NCI-H2196 treated with DMSO at 0.1 percent for 48 hours (cell line): Measurements from ENCODE around the gene RBM20.

Source experiments
- DNase-seq: peaks from one replicate; lab custom pipeline; 2025; ENCODE audit not compliant: unreplicated experiment; lab: John Stamatoyannopoulos, UW

The RBM20 gene

GRCh38 chr10:110671788-110672579 lies 27.8 kb downstream of the RBM20 start:
- no peak for DNase-seq

GRCh38 chr10:110672580-110672919 lies 28.4 kb downstream of the RBM20 start:
- DNase-seq: no peak

GRCh38 chr10:110676016-110676415 lies 31.9 kb downstream of the RBM20 start:
- no peak for DNase-seq

DNA sequence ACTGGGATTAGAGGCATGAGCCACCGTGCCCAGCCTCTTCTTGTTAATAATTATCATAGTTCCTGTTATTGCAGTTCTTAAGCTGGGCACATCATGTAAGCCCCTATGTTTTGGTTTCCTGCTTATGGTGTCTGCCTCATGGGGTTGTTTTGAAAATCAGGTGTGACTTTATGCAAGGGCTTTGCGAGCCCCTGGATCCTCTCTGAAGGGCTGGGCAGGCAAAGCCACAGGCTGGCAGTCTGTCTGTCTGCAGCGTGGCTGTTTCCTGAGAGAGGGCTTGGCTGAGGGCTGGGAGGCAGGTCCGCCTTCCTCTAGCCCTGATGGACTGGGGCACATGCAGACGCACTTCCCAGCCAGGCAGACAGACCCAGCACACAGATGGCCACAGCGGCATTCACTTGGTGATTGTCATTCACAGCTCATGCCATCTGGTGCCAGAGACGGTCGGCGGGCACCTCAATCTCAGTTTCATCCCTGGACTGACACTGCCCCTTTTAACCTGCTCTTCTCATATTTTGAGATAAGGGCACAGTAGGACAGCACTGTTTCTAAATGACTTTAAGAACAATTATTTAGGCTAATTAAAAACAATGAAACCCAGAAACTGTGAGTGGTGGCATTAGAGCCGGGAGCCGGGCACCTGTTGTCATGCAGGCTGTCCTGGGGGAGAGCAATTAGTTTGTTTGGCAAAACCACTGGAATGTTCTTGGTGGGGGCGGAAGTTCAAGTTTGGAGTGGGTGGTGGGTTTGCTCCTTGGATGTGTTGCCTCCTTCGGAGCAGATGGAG lies 35.5 kb downstream of the RBM20 start:
- no peak for DNase-seq

DNA sequence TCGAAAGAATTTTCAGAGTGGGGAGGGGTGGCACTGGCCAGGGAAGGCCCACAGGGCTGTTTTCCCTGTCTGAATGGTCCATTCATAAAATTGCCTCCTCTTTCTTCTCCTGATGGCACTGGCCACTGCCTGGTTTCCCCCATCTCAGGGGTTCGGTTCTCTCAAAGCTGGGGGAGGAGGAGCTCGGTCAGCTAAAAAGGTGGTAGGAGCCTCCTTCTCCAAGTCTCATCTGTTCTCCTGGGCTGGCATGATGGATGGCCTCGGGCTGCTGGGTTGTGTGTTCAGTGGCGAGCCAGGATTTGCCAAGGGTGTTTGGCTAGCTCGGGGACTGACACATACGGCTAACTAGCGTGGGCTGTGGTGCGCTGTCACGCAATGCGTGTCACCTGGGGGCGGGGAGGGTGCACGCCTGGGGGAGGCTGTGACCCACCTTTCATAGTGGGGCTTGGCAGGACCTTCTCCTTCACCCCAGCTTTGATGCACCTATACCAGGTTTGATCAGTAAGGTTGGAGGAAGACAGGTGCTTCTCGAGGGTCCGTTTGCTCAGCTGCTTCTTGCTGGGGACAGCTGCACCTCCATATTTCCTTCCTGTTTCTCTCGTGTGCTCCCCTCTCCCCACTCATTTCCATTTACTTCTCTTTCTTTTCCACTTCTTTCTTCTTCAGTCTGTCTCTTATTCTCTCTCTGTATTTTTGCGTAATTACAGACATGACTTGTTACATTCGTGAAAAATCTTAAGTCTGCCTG lies 36.3 kb downstream of the RBM20 start:
- DNase-seq: no peak

DNA sequence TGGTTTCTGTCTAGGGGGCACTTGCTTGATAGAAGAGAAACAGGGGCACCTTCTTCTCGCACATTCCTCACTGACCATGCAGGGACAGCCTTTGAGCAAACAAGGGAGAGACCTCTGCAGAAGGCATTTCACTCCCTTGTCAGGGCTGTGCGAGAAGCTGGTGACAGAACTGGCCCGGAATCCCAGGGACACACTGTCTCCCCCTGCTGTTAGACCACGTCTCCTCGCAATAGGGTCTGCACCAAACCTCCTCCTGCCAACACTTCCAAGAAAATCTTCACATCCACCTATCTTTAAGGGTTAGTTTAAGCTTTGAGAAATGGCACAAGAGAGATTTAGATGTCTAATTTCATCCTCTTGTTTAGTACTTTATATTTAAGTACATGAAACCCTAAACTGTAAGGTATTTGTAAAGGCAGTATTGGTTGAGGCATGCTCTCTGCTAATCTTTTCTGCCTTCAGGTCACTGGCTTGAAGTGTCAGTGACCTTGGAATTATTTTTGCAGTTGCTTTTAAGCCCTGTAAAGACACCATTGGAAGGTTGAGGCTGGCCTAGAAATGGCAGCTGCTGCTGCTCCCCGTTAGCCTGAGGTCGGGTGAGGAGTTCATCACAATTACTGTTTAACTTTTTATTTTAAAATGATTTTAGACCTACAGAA lies 37.0 kb downstream of the RBM20 start:
- no peak for DNase-seq

- no peak for DNase-seq
Measured at GRCh38 chr10:110682348-110682747, 38.2 kb downstream of the RBM20 start.

- no peak for DNase-seq
Measured at GRCh38 chr10:110684800-110685446, 40.8 kb downstream of the RBM20 start.

DNA sequence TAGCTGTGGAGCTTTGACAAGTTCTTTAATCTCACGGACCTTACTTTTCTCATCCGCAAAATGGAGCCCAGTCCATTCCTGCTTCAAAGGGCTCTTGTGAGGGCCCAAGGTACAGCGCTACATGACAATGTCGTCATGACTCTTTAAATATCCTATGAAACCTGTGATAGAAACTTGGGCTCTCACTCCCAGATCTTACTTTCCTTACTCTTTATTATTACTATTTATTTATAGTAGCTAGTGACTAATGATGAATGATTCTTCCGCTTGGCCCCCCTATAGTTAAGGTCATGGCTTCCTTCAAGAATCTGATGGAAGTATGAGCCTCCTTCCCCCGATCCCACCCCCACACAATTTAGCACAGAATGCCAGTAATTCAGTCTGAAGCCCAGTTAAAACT lies 41.9 kb downstream of the RBM20 start:
- no peak for DNase-seq

DNA sequence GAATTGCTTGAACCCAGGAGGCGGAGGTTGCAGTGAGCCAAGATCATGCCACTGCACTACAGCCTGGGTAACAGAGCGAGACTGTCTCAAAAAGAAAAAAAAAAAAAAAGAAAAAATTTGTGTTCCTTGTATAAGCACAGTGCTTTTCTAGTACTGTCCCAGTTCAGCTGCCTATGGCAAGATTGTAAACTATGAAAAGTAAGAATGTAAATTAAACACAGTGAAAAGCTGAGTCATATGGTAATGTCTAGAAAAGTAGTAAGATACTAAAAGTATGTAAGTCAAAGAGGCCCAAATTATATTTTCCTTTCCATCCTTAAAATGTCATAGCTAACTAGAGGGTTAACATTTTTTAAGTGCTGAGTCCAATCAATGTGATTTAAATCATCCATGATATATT lies 42.8 kb downstream of the RBM20 start:
- DNase-seq: no peak

DNA sequence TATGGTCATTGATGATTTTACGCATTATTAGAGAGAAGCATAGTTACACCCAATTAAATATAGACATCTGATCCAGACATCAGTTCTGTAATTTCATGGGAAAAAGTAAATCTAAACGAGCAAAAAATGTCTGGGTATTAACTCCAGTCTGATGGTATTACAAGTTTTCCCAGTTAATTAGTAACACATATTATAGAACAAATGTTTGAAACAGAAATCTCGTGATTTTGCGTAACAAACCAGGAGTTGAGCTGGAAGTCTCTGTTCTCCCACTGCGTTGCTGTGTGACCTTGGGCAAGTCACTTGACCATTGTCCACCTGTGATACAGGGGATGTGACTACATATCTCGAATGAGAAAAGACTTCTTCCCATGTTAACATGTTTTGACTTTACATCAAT lies 43.3 kb downstream of the RBM20 start:
- DNase-seq: no peak

DNA sequence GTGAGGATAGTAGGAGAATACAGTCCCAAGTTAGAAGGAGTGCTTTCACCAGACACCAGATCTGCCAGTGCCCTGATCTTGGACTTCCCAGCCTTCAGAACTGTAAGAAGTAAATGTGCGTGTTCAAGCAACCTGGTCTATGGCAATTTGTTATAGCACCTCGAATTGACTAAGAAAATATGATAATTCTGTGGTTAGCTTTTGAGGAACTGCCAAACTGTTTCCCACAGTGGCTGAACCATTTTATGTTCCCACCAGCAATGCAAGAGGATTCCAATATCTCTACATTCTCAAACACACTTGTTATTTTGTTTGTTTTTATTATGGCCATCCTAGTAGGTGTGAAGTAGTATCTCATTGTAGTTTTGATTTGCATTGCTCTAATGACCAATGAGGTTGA lies 47.0 kb downstream of the RBM20 start:
- DNase-seq: no peak

DNA sequence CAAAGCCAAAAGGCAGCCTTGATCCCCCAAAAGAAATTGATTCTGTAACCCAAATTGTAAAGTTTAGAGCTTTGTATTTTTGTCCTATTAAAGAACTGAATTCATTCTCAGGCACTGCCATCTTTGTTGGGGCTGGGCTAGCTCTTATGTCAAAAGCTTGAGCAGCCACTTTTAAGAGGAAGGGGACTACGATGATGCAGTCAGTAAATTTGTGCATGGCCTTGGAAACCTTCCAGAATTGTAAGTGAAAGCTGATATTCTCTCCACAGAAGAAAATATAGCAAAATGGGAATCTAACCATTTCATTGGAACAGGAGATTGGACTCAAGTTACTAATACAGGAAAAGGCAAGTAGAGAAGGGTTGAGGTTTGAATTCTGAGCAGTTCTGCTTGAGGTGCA lies 50.1 kb downstream of the RBM20 start:
- no peak for DNase-seq

- no peak for DNase-seq
Measured at GRCh38 chr10:110694820-110695538, 50.8 kb downstream of the RBM20 start.

DNA sequence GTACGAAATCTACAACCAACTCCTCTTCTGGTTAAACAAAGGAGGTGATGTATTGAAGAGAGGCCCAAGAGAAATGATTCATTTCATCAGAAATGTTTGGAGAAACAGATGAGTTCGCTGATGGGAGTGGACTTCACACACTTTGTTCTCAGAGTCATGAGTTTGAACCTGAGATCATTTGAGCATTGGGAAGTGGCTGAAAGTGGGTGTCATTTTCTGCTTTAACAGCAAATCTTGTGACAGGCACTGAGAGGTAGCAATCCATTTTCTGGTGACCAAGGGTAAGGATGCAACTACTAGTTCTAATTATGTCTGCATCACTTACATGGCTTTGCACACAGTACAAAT lies 51.4 kb downstream of the RBM20 start:
- DNase-seq: no peak

- no peak for DNase-seq
Measured at GRCh38 chr10:110696436-110696835, 52.3 kb downstream of the RBM20 start.

DNA sequence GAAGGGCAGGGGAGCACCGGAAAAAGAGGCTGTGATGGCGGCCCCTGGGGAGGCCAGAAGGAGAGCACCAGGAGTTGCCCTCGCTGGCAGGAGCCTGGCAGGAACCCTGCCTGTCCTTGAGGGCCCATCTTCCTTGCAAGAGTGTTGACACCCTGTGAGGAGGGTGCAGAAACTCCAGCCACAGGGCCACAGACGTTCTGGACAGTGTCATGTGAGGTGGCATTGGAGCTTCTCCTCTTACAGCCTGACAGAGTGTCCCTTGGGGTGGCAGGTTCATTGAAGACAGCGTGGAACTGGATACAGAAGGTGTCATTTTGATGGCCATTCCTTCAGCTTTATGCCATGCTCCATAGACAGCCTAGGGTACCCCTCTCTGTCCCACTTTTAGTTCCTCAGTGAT lies 54.2 kb downstream of the RBM20 start:
- DNase-seq: no peak

DNA sequence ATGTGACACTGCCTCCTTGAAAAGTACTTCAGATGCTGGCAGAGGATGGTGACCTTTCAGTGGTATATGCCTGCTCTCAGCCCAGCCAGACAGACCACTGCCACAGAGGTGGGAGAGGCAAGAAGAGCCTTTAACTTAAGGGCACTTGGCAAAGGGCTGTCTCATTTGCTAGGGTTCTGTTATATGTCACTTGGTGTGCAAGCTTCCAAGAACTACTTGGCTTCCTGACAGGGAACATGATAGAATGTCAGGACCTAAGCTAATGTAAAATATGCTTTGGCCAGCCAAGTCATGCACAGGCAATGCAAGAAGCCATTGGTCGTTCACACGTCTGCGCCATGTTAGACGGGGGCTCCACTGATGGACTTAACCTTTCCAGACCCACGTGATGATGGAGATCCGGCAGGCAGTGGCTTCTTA lies 54.7 kb downstream of the RBM20 start:
- no peak for DNase-seq

GRCh38 chr10:110699859-110700468 lies 55.8 kb downstream of the RBM20 start:
- DNase-seq: no peak
